Mesenteric fat pad (tissue), 1 donor: ENCODE data around the gene MKS1. TPM values are rescaled to one million over a fixed set of nuclear protein-coding genes. Genes with fewer than 3 reads are reported as not detected.

Experiments
- DNase-seq: peaks from one replicate; pipeline ENCODE4 v3.0.0-alpha.2; 2020; ENCODE audit warnings: low spot score
- total RNA-seq: library from RNA; stranded (reverse); fragmentation: NEBNext Ultra II Directional; extraction: Animal tissue kit (Norgen Biotek cat#: 25700); gene quantifications from one replicate; pipeline ENCODE4 v1.2.1, GENCODE V29; 2021
- donor health status: DM: yes; HTN: yes; CAD: no.

MKS1 gene
- total RNA-seq, 1 donor from 2014 or later: 9.6 TPM

- DNase-seq: no peak
Measured at GRCh38 chr17:58166682-58167081, 52.4 kb downstream of the MKS1 start, which contains the start of gene OR4D2. OR4D2 (plus strand) TSS chr17:58166982; CDS start chr17:58169656, 2,674 bp downstream.

- DNase-seq: no peak
Measured at GRCh38 chr17:58165981-58166380, 53.1 kb downstream of the MKS1 start.

- DNase-seq: no peak
Measured at GRCh38 chr17:58161566-58161965, 57.5 kb downstream of the MKS1 start.

- DNase-seq: no peak
Measured at GRCh38 chr17:58158181-58158580, 60.9 kb downstream of the MKS1 start.

- DNase-seq: no peak
Measured at GRCh38 chr17:58156839-58157803, 61.9 kb downstream of the MKS1 start.

Other genes starting within 250 kb of the MKS1 start
- gene VEZF1, start 231.0 kb downstream of the MKS1 start, total RNA-seq: 42.7 TPM
- gene SRSF1, start 212.0 kb downstream of the MKS1 start, total RNA-seq: 167 TPM
- gene DYNLL2, start 135.8 kb downstream of the MKS1 start, total RNA-seq: 32.2 TPM
- gene OR4D1, start 70.9 kb downstream of the MKS1 start, total RNA-seq: not detected
- gene OR4D2, start 52.3 kb downstream of the MKS1 start, total RNA-seq: not detected
- gene EPX, start 26.5 kb downstream of the MKS1 start, total RNA-seq: not detected
- not detected for gene LPO, start 19.3 kb upstream of the MKS1 start, total RNA-seq
- gene MPO, start 61.7 kb upstream of the MKS1 start, total RNA-seq: 0.35 TPM
- gene TSPOAP1, start 109.5 kb upstream of the MKS1 start, total RNA-seq: 1.3 TPM
- gene SUPT4H1, start 132.9 kb upstream of the MKS1 start, total RNA-seq: 61.9 TPM
- not detected for gene RNF43, start 198.3 kb upstream of the MKS1 start, total RNA-seq